ENCODE data around the gene LRCH1. TPM values are rescaled to one million over a fixed set of nuclear protein-coding genes. Genes with fewer than 3 reads are reported as not detected.

LRCH1 gene
- polyA plus RNA-seq, 1 experiment: 8.3 TPM

DNA sequence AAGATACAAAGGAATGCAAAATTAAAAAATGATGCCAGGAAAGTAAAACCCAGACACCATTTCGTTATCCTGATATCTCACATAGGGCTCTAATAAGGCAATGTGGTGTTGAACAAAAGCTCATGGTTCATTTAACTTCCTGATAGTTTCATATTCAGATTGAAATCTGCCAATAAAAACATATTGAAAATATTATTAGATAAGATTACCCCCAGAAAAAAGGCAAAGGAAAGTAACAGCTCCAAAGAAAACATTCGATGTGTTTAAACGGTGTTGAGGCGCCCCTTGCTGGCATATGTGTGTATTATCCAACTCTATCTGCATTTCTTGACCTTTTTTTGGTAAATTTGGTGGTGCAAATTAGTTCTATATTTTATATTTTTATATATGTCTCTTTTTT is 168.1 kb downstream of the LRCH1 start:
- ChIA-PET CTCF (interaction anchor here (0.6 to 6.7 kb wide), 23 partner anchors 8 to 246 kb away, joined by 3 to 66 read pairs (median 3); partner anchors contain the start of gene LRCH1), POLR2A (no interaction called here)
- Histone ChIP-seq H3K27me3 (ENCODE audit: control insufficient read depth, insufficient read depth, low read length) (no peaks in the 10 kb centered on the region), H3K4me3 (ENCODE audit: low read depth, low read length) (no peak overlapping the region), H3K36me3 (ENCODE audit: control insufficient read depth, insufficient read depth, low read length) (no peaks in the 10 kb centered on the region; the same call in none of the 2 replicates)
- TF ChIP-seq, protein P1, sequence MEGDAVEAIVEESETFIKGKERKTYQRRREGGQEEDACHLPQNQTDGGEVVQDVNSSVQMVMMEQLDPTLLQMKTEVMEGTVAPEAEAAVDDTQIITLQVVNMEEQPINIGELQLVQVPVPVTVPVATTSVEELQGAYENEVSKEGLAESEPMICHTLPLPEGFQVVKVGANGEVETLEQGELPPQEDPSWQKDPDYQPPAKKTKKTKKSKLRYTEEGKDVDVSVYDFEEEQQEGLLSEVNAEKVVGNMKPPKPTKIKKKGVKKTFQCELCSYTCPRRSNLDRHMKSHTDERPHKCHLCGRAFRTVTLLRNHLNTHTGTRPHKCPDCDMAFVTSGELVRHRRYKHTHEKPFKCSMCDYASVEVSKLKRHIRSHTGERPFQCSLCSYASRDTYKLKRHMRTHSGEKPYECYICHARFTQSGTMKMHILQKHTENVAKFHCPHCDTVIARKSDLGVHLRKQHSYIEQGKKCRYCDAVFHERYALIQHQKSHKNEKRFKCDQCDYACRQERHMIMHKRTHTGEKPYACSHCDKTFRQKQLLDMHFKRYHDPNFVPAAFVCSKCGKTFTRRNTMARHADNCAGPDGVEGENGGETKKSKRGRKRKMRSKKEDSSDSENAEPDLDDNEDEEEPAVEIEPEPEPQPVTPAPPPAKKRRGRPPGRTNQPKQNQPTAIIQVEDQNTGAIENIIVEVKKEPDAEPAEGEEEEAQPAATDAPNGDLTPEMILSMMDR (IDR thresholded peaks at IDR 0.05; ENCODE audit: insufficient read depth, low read depth, low read length): peak; percentile 47
- no peak for DNase-seq (ENCODE audit: low read depth)

DNA sequence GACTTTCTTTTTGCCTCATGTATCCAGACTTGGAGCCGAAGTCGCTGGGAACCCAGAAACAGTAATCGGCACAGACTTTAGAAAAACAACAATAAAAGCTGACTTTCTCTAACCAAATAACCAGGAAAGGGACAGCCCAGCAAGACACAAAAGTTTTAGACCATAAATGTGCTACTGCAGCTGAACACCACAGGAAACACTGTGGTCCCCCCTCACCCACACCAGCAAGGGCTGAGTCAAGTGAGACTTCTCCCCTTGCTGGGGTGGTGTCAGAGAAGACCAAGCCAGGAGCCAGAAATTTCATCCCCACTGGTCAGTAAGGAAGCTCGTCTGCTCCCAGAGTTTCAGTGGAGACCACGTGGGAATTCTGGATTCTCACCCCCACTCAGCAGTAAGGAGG is 173.4 kb downstream of the LRCH1 start:
- Histone ChIP-seq H3K36me3 (ENCODE audit: control insufficient read depth, insufficient read depth, low read length) (peaks cover 2% of the 10 kb centered on the region), H3K27me3 (ENCODE audit: control insufficient read depth, insufficient read depth, low read length) (no peaks in the 10 kb centered on the region), H3K4me3 (ENCODE audit: low read depth, low read length) (no peak overlapping the region)
- DNase-seq (ENCODE audit: low read depth): no peak
- TF ChIP-seq, protein P1 (IDR thresholded peaks at IDR 0.05; ENCODE audit: insufficient read depth, low read depth, low read length): no peak
- POLR2A ChIA-PET: no interaction called here
- CTCF ChIA-PET: interaction anchor here (1.6 kb wide), 1 partner anchor 174 kb away, joined by 6 read pairs; no protein-coding TSS in a partner anchor

DNA sequence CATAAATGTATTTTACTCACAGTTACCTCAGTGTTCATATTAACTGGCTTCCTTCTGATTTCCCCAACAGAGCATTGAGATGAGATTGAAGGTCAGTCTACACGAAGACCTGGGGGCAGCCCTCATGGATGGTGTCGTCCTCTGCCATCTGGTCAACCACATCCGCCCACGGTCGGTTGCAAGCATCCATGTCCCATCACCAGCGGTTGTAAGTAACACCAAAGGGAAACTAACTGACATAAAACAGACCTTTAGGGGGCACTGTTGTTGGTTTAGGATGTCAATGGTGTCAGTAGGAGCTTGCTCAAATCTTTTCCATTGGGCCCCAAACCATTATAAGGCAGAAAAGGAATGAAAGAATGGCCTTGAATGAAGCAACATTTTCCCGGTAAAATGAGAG is 175.8 kb downstream of the LRCH1 start:
- H3K4me3 ChIP-seq (ENCODE audit: low read depth, low read length): no peak overlapping the region
- TF ChIP-seq, protein P1 (IDR thresholded peaks at IDR 0.05; ENCODE audit: insufficient read depth, low read depth, low read length): no peak
- ChIA-PET CTCF (no interaction called here), POLR2A (no interaction called here)
- H3K27me3 ChIP-seq (ENCODE audit: control insufficient read depth, insufficient read depth, low read length): no peaks in the 10 kb centered on the region
- DNase-seq (ENCODE audit: low read depth): no peak
- peaks cover 5% of the 10 kb centered on the region for H3K36me3 ChIP-seq (ENCODE audit: control insufficient read depth, insufficient read depth, low read length)

DNA sequence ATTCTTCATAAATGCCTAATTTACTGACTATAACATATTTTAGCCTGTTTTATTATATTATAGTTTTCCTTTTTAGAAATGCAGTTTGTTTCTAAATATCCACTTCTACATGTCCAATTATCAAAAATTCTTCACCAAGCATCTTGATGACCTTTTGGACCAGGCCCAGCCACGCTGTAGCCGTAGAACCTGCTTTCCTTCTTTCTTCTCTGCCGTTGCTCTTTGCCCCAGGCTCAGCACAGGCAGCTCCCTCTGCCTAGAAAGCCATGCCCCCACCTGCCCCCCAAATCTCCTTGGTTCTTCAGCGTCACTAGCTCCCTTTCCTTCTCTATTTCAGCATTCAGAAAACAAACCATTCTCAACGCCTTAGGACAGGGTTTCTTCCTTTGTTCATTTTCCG is 178.6 kb downstream of the LRCH1 start:
- CTCF ChIA-PET: interaction anchor here (1.4 kb wide), 1 partner anchor 11 kb away, joined by 4 read pairs; no protein-coding TSS in a partner anchor
- TF ChIP-seq, protein P1 (IDR thresholded peaks at IDR 0.05; ENCODE audit: insufficient read depth, low read depth, low read length): no peak
- POLR2A ChIA-PET: no interaction called here
- Histone ChIP-seq H3K4me3 (ENCODE audit: low read depth, low read length) (no peak overlapping the region), H3K36me3 (ENCODE audit: control insufficient read depth, insufficient read depth, low read length) (peaks cover 5% of the 10 kb centered on the region), H3K27me3 (ENCODE audit: control insufficient read depth, insufficient read depth, low read length) (no peaks in the 10 kb centered on the region)
- no peak for DNase-seq (ENCODE audit: low read depth)

DNA sequence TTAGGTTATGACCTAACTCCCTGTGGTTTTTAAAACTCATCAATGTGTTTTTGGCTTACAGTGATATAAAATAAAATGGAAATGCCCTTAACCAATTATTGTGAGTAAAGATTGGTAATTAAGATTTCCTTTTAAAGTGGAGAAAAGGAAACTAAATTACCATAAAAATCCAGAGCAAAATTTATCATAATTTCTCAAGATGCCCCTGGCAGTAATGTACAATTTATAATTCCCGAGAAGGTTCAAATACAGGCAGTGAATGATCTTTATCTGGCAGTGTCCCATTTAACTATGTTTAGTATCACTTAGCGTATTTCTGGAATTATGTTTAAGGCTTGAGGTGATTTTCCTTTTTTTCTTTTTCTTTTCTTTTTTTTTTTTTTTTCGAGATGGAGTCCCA is 182.5 kb downstream of the LRCH1 start:
- CTCF ChIA-PET: interaction anchor here (1.9 kb wide), 1 partner anchor 11 kb away, joined by 4 read pairs; no protein-coding TSS in a partner anchor
- DNase-seq (ENCODE audit: low read depth): no peak
- TF ChIP-seq, protein P1 (IDR thresholded peaks at IDR 0.05; ENCODE audit: insufficient read depth, low read depth, low read length): no peak
- H3K4me3 ChIP-seq (ENCODE audit: low read depth, low read length): no peak overlapping the region
- peaks cover 2% of the 10 kb centered on the region; the same call in 1 of the 2 replicates for H3K36me3 ChIP-seq (ENCODE audit: control insufficient read depth, insufficient read depth, low read length)
- POLR2A ChIA-PET: no interaction called here
- H3K27me3 ChIP-seq (ENCODE audit: control insufficient read depth, insufficient read depth, low read length): no peaks in the 10 kb centered on the region

Data from BJ (cell line).